ENCODE results near the gene TNRC6B.

GRCh38 chr22:40226620-40227019, 48.9 kb downstream of the TNRC6B start:
- no peak for TF ChIP-seq CTCF (IDR thresholded peaks at IDR 0.05; ENCODE audit: poor library complexity)
- TF ChIP-seq EZH2phosphoT487 (IDR thresholded peaks at IDR 0.05; ENCODE audit: low read depth, severe bottlenecking, unreplicated experiment) = no peak
